ENCODE results near the gene OR51B2.

Gene OR51B2

GRCh38 chr11:5310423-5310822 is 13.7 kb downstream of the OR51B2 start:
- no peak for TF ChIP-seq CTCF (IDR thresholded peaks at IDR 0.05; ENCODE audit: low read length, missing control alignments)
- H3K4me3 ChIP-seq (replicated peaks; ENCODE audit: low read depth, low read length) = no peak overlapping the region

GRCh38 chr11:5307256-5308019 is 16.7 kb downstream of the OR51B2 start:
- no peak overlapping the region for H3K4me3 ChIP-seq (replicated peaks; ENCODE audit: low read depth, low read length)
- TF ChIP-seq CTCF (IDR thresholded peaks at IDR 0.05; ENCODE audit: low read length, missing control alignments) = no peak
- no peak for DNase-seq (ENCODE audit: low read depth)

More at GRCh38 chr11:5310423-5310822, 13.7 kb downstream of the OR51B2 start:
- DNase-seq (ENCODE audit: low read depth) = no peak

- no peak overlapping the region for H3K4me3 ChIP-seq (replicated peaks; ENCODE audit: low read depth, low read length)
- TF ChIP-seq CTCF (IDR thresholded peaks at IDR 0.05; ENCODE audit: low read length, missing control alignments) = no peak
- no peak for DNase-seq (ENCODE audit: low read depth)
These were observed 20.1 kb downstream of the OR51B2 start for GRCh38 chr11:5304046-5304445.

GRCh38 chr11:5303626-5304025 is 20.5 kb downstream of the OR51B2 start:
- DNase-seq (ENCODE audit: low read depth) = no peak
- TF ChIP-seq CTCF (IDR thresholded peaks at IDR 0.05; ENCODE audit: low read length, missing control alignments) = no peak
- no peak overlapping the region for H3K4me3 ChIP-seq (replicated peaks; ENCODE audit: low read depth, low read length)

- no peak within 1 kb of the TSS for H3K4me3 ChIP-seq (replicated peaks; ENCODE audit: low read depth, low read length)
- DNase-seq (ENCODE audit: low read depth) = no peak
- TF ChIP-seq CTCF (IDR thresholded peaks at IDR 0.05; ENCODE audit: low read length, missing control alignments) = no peak
These were observed 22.3 kb downstream of the OR51B2 start, which contains the start of gene OR51B4 for GRCh38 chr11:5301846-5302245. Gene OR51B4 (minus strand): TSS chr11:5301946. CDS start chr11:5301946, 0 bp downstream.

GRCh38 chr11:5300251-5300650 is 23.8 kb downstream of the OR51B2 start:
- TF ChIP-seq CTCF (IDR thresholded peaks at IDR 0.05; ENCODE audit: low read length, missing control alignments) = no peak
- H3K4me3 ChIP-seq (replicated peaks; ENCODE audit: low read depth, low read length) = no peak overlapping the region
- DNase-seq (ENCODE audit: low read depth) = peak; percentile 12

- TF ChIP-seq CTCF (IDR thresholded peaks at IDR 0.05; ENCODE audit: low read length, missing control alignments) = no peak
- H3K4me3 ChIP-seq (replicated peaks; ENCODE audit: low read depth, low read length) = no peak overlapping the region
- no peak for DNase-seq (ENCODE audit: low read depth)
These were observed 25.6 kb downstream of the OR51B2 start for GRCh38 chr11:5298451-5298850.

Data from fibroblast of pulmonary artery (primary cell).